T-cell (primary cell): ENCODE results near the gene RAPH1. TPM values are rescaled to one million over a fixed set of nuclear protein-coding genes. Genes with fewer than 3 reads are reported as not detected.
A peak's percentile ranks its signal among the peaks of the same experiment; 100 is the strongest.

Experiments
- ATAC-seq, 4 experiments: fragments of 200-7000 bp in 3 of 4; fragments of 150-1000 bp in 1 of 4; cut with Tn5 transposase; replicated peaks in 1 of 4; 1 replicate in 3 of 4; 2 replicates in 1 of 4; pipeline ENCODE4 v1.10.0; 2021; ENCODE audit warnings: moderate library complexity in 3 of 4, mild to moderate bottlenecking in 2 of 4, moderate number of reproducible peaks in 1 of 4
- CTCF ChIA-PET, 2 donors: fragments of 300-600 bp; sonication (Branson Sonifier 250); formaldehyde crosslinking; loops; one replicate each; lab custom pipeline; 2022; ENCODE audit warnings: antibody characterized with exemption in 2 of 2; lab: Charles Lee
- POLR2A ChIA-PET, 2 donors: fragments of 300-600 bp; sonication (Branson Sonifier 250); formaldehyde crosslinking; loops; one replicate each; lab custom pipeline; 2022; ENCODE audit warnings: antibody characterized with exemption in 2 of 2; lab: Charles Lee
- DNase-seq, 35 experiments: peaks; one replicate each; pipeline versions ENCODE4 v3.0.0 to v3.0.0-alpha.2; 2013 to 2023
- H3K27ac ChIP-seq: one replicate; pipeline ENCODE4 v1.5.1; 2013; ENCODE audit warnings: low read length
- H3K27me3 ChIP-seq, 2 experiments: replicated peaks in 1 of 2; 1 replicate in 1 of 2; 2 replicates in 1 of 2; pipeline versions ENCODE4 v1.6.1 to v1.7.0; 2013; ENCODE audit warnings: low read length in 1 of 2, mixed read lengths in 1 of 2; ENCODE audit not compliant: control insufficient read depth in 2 of 2, insufficient read depth in 2 of 2; ENCODE audit errors: extremely low read depth in 1 of 2
- H3K36me3 ChIP-seq, 2 donors: 1 replicate in 1 of 2; 2 replicates in 1 of 2; pipeline versions ENCODE4 v1.6.1 to v1.7.0; 2013; ENCODE audit warnings: low read length in 1 of 2; ENCODE audit not compliant: control insufficient read depth in 2 of 2, insufficient read depth in 1 of 2; ENCODE audit errors: extremely low read depth in 1 of 2
- H3K4me1 ChIP-seq, 2 experiments: 1 replicate in 1 of 2; 2 replicates in 1 of 2; pipeline versions ENCODE4 v1.6.1 to v1.7.0; 2013; ENCODE audit warnings: low read length in 2 of 2, mixed read lengths in 1 of 2; ENCODE audit not compliant: insufficient read depth in 2 of 2, control insufficient read depth in 1 of 2; ENCODE audit errors: extremely low read depth in 1 of 2
- H3K4me3 ChIP-seq, 2 donors: 1 replicate in 1 of 2; 2 replicates in 1 of 2; pipeline versions ENCODE4 v1.5.1 to v1.7.0; 2013; ENCODE audit warnings: mild to moderate bottlenecking in 2 of 2, low read length in 1 of 2, moderate library complexity in 1 of 2; ENCODE audit not compliant: control insufficient read depth in 1 of 2; ENCODE audit errors: extremely low read depth in 1 of 2
- H3K9me3 ChIP-seq: 2 replicates; pipeline ENCODE4 v1.7.0; 2013
- H3K27ac Mint-ChIP-seq, 2 donors: one replicate each; pipeline ENCODE4 v1.8.0; 2020 to 2021; ENCODE audit warnings: mild to moderate bottlenecking in 2 of 2, mixed read lengths in 2 of 2
- H3K27me3 Mint-ChIP-seq, 2 donors: one replicate each; pipeline ENCODE4 v1.8.0; 2021 to 2022; ENCODE audit warnings: mixed read lengths in 2 of 2
- H3K36me3 Mint-ChIP-seq: one replicate; pipeline ENCODE4 v1.8.0; 2021; ENCODE audit warnings: mixed read lengths
- H3K4me1 Mint-ChIP-seq, 3 donors: one replicate each; pipeline ENCODE4 v1.8.0; 2020 to 2022; ENCODE audit warnings: mixed read lengths in 3 of 3, mild to moderate bottlenecking in 1 of 3
- H3K4me3 Mint-ChIP-seq, 3 donors: one replicate each; pipeline ENCODE4 v1.8.0; 2020 to 2022; ENCODE audit warnings: mild to moderate bottlenecking in 3 of 3, mixed read lengths in 3 of 3, moderate library complexity in 3 of 3
- H3K9me3 Mint-ChIP-seq, 3 donors: one replicate each; pipeline ENCODE4 v1.8.0; 2020 to 2022; ENCODE audit warnings: mixed read lengths in 3 of 3
- WGBS: methylation state at CpG from one replicate; pipeline ENCODE4 v1.1.5; 2013; ENCODE audit warnings: missing lambda C conversion rate; ENCODE audit not compliant: insufficient coverage; 5-methylcytosine and 5-hydroxymethylcytosine counted together
- total RNA-seq, 35 experiments: library from RNA in 6 of 35; stranded (reverse) in 6 of 35; fragments of 120-200 nt in 1 of 35; gene quantifications; one replicate each; pipeline versions ENCODE4 v1.2.1 to v1.2.4 and lab custom pipeline; 2013 to 2026

Gene RAPH1
- total RNA-seq, 5 donors from 2014 or later (not counting 1 experiment from before 2014, with no cell fraction given) = 1.4 to 4.4 (median 2.8) TPM

DNA sequence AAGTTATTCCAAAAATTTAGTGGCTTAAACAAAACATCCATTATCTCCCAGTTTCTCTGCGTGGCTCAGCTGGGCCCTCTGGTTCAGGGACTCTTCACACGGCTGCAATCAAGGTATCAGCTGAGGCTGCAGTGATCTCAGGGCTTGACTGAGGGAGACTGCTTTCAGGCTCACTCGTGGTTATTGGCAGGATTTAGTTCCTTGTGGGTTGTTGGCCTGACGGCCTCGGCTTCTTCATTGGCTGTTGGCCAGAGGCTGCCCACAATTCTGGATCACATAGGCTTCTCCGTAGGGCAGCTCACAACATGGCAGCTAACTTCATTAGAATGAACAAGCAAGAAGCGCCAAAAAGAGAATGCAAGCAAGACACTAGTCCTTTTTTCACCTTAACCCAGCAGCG is 116.8 kb downstream of the RAPH1 start:
- CTCF ChIA-PET = interaction anchor here in 1 of 2 donors (0.9 kb wide), 1 partner anchor 11 kb away, joined by 3 read pairs; no protein-coding TSS in a partner anchor
- Mint-ChIP-seq H3K4me1 (no peaks in the 10 kb centered on the region), H3K36me3 (peaks cover 58% of the 10 kb centered on the region)

GRCh38 chr2:203413796-203414195 is 121.3 kb downstream of the RAPH1 start:
- POLR2A ChIA-PET = interaction anchor here in 1 of 2 donors (0.7 kb wide), 1 partner anchor 22 kb away, joined by 5 read pairs; no protein-coding TSS in a partner anchor
- CTCF ChIA-PET = interaction anchor here in 1 of 2 donors (0.5 kb wide), 1 partner anchor 95 kb away, joined by 3 read pairs; no protein-coding TSS in a partner anchor
- peaks cover 11 to 26% of the 10 kb centered on the region in 2 donors for H3K36me3 ChIP-seq

More for the DNA sequence above, 116.8 kb downstream of the RAPH1 start:
- H3K27ac ChIP-seq = no peak overlapping the region
- H3K27me3 Mint-ChIP-seq = no peaks in the 10 kb centered on the region
- H3K9me3 ChIP-seq = peaks cover 2% of the 10 kb centered on the region
- H3K4me3 Mint-ChIP-seq = no peak overlapping the region
- peaks cover 13 to 14% of the 10 kb centered on the region in 2 donors for H3K36me3 ChIP-seq
- DNase-seq (no peak), ATAC-seq (no peak)
- peaks cover 0 to 17% (median 9%) of the 10 kb centered on the region in 3 donors for H3K9me3 Mint-ChIP-seq
- no peaks in the 10 kb centered on the region for H3K4me1 ChIP-seq
- POLR2A ChIA-PET = no interaction called here
- no peaks in the 10 kb centered on the region for H3K27me3 ChIP-seq
- peak overlapping the region in 1 of 2 donors; percentile 17 for H3K4me3 ChIP-seq
- H3K27ac Mint-ChIP-seq = no peak overlapping the region
- WGBS = 96% methylated on average over 5 of the region's 8 CpGs

DNA sequence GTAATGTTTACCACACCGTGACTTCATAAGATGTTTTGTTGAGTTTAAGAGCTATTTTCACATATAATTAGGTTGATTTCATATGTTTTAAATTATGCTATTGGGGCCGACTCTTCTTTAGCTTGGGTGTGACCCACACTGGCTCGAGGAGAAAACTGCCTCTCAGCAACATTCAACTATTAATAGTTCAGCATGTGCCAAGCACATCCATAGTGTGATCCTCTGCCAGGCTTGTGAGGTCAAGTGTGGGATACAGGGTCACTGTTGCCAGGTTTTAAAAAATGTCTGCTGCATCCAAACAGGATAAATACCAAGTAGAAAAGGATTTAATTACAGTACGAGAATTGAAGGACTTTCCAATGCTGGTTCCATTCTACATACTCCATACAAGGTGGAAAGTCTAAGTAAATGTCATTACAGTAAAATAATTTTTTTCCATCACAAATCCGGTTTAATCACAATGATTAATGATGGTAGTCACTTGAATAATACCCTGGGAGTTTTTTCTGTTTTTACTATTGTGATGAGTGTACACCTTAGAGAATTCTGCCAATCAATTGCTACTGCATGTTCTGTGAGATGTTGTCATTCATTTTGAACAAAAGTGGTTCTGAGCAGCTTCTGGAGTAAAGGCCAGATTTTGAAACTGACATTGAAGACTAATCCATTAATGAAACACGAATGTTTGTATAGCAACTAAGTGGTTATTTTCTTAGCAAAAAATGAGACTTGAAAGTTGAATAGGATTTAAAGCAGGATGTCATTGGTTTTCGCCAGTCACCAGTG is 122.4 kb downstream of the RAPH1 start:
- H3K27ac Mint-ChIP-seq = no peak overlapping the region
- no peak overlapping the region for H3K4me3 ChIP-seq
- H3K4me3 Mint-ChIP-seq = no peak overlapping the region
- no peak for DNase-seq
- no peaks in the 10 kb centered on the region for H3K9me3 ChIP-seq
- ATAC-seq = no peak
- H3K36me3 Mint-ChIP-seq = peaks cover 67% of the 10 kb centered on the region
- H3K27ac ChIP-seq = no peak overlapping the region
- peaks cover 0 to 8% (median 1%) of the 10 kb centered on the region in 3 donors for H3K9me3 Mint-ChIP-seq
- no peaks in the 10 kb centered on the region for H3K27me3 ChIP-seq
- H3K36me3 ChIP-seq = peaks cover 11 to 17% of the 10 kb centered on the region in 2 donors
- CTCF ChIA-PET = interaction anchor here in 1 of 2 donors (0.5 to 0.6 kb wide), 2 partner anchors 16 to 96 kb away, joined by 3 read pairs; no protein-coding TSS in a partner anchor
- no peaks in the 10 kb centered on the region for H3K4me1 ChIP-seq
- POLR2A ChIA-PET = interaction anchor here in 1 of 2 donors (0.6 kb wide), 1 partner anchor 225 kb away, joined by 4 read pairs; no protein-coding TSS in a partner anchor
- no peaks in the 10 kb centered on the region for H3K27me3 Mint-ChIP-seq
- no peaks in the 10 kb centered on the region for H3K4me1 Mint-ChIP-seq
- WGBS = 100% methylated on average over 1 of the region's 7 CpGs

More at GRCh38 chr2:203413796-203414195, 121.3 kb downstream of the RAPH1 start:
- Histone ChIP-seq H3K9me3 (peaks cover 2% of the 10 kb centered on the region), H3K27ac (no peak overlapping the region), H3K4me3 (no peak overlapping the region), H3K27me3 (no peaks in the 10 kb centered on the region), H3K4me1 (no peaks in the 10 kb centered on the region)
- no peaks in the 10 kb centered on the region for H3K27me3 Mint-ChIP-seq
- H3K4me3 Mint-ChIP-seq = no peak overlapping the region
- no peak overlapping the region for H3K27ac Mint-ChIP-seq
- DNase-seq = no peak
- H3K9me3 Mint-ChIP-seq = peaks cover 0 to 17% (median 9%) of the 10 kb centered on the region in 3 donors
- no peaks in the 10 kb centered on the region for H3K4me1 Mint-ChIP-seq
- peaks cover 72% of the 10 kb centered on the region for H3K36me3 Mint-ChIP-seq
- no peak for ATAC-seq

DNA sequence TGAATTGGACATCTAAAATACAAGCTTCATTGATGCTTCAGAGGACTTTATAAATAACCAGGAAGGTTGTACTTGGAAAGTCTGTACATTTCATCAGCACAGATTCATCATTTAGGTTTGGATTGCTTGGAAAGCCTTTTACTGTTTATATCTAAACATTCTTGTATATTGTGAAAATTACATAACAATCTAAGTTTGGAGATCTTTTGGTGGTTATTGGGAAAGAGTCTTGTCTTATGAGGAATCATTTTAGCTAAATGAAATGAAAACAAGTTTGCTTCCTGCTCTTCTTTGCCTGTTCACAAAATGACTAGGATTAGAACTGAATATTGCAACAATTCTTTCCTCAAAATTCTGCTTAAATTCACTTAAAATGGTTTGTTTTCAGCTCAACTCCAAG is 127.6 kb downstream of the RAPH1 start:
- ATAC-seq (no peak), DNase-seq (no peak)
- no peaks in the 10 kb centered on the region for H3K9me3 Mint-ChIP-seq
- no peaks in the 10 kb centered on the region for H3K4me1 Mint-ChIP-seq
- no peaks in the 10 kb centered on the region for H3K4me1 ChIP-seq
- no peak overlapping the region for H3K4me3 Mint-ChIP-seq
- H3K27me3 Mint-ChIP-seq = no peaks in the 10 kb centered on the region
- H3K36me3 ChIP-seq = peaks cover 6 to 13% of the 10 kb centered on the region in 2 donors
- H3K27ac Mint-ChIP-seq = no peak overlapping the region
- no peaks in the 10 kb centered on the region for H3K9me3 ChIP-seq
- H3K4me3 ChIP-seq = no peak overlapping the region
- no peak overlapping the region for H3K27ac ChIP-seq
- ChIA-PET POLR2A (no interaction called here), CTCF (no interaction called here)
- peaks cover 72% of the 10 kb centered on the region for H3K36me3 Mint-ChIP-seq
- H3K27me3 ChIP-seq = no peaks in the 10 kb centered on the region

DNA sequence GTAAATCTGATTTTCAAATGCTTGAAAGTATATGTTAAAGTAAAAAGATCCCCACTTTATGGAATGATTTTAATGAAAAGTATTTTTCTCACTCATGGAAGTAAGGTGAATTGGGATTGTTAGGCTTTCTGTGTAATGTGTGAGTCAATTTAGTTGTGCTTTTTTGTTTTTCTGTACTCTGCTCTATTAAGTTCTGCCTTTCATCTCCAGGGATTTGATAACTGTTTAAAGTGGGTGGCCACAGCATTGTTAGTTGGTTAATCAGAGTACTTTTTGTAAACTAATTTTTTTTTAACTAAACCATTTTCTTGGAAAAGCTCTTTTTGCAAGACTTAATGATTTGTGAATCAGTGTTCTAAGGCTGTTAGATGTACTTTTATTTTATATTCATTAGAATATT is 130.1 kb downstream of the RAPH1 start:
- no peak overlapping the region for H3K4me3 ChIP-seq
- no peak overlapping the region for H3K27ac ChIP-seq
- no peaks in the 10 kb centered on the region for H3K9me3 ChIP-seq
- no peaks in the 10 kb centered on the region for H3K4me1 ChIP-seq
- ATAC-seq (no peak), DNase-seq (no peak)
- Mint-ChIP-seq H3K36me3 (peaks cover 55% of the 10 kb centered on the region), H3K27me3 (no peaks in the 10 kb centered on the region), H3K27ac (no peak overlapping the region), H3K4me1 (no peaks in the 10 kb centered on the region), H3K4me3 (no peak overlapping the region), H3K9me3 (no peaks in the 10 kb centered on the region)
- ChIA-PET CTCF (no interaction called here), POLR2A (no interaction called here)
- no peaks in the 10 kb centered on the region for H3K27me3 ChIP-seq
- peaks cover 2 to 3% of the 10 kb centered on the region in 2 donors for H3K36me3 ChIP-seq

DNA sequence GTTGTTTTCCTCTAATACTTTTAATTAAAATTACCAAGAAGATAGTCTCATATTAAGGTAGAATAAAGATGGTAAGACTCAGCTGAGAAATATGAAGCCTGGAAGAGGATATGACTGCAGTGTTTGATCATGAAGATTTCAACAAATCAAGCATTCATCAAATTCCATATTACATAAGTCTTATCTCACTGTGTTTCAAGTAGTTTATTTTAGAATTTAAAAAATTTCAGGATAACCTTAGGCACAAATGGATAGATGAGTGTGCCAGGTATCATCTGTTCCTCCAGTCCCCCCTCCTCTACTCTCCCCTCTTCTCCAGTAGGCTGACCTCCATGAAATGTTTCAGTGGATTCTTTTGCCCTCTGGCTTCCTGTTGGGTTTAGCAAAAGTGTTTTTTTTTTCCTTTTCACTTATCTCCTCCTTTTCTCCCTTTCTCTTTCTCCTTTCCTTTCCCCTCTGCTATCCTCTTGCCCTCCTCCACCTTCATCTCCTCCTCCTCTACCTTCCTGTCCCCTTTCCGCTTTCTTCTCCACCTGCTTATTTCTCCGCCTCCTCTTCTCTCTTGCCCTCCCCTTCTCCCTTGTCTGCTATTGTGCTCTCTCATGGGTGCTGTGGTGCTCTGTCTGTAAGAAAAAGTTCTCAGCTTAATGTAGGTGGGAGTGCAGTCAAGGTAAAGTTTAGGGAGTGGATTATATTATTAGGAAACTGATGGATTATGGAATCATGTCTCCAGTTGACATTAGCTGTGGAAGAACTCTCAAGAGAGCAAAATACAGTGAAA is 134.1 kb downstream of the RAPH1 start:
- WGBS = no CpG with 5 or more reads among the region's 2 CpGs
- no peak overlapping the region for H3K4me3 ChIP-seq
- Mint-ChIP-seq H3K4me3 (no peak overlapping the region), H3K9me3 (peaks cover 0 to 7% (median 5%) of the 10 kb centered on the region in 3 donors), H3K27ac (no peak overlapping the region), H3K36me3 (peaks cover 42% of the 10 kb centered on the region), H3K4me1 (no peaks in the 10 kb centered on the region), H3K27me3 (no peaks in the 10 kb centered on the region)
- H3K36me3 ChIP-seq = peaks cover 0 to 2% of the 10 kb centered on the region in 2 donors
- H3K4me1 ChIP-seq = no peaks in the 10 kb centered on the region
- POLR2A ChIA-PET = interaction anchor here (0.5 to 0.6 kb wide), 2 partner anchors 23 to 565 kb away, joined by 3 read pairs; no protein-coding TSS in a partner anchor
- DNase-seq = no peak
- ATAC-seq = no peak
- H3K27ac ChIP-seq = no peak overlapping the region
- CTCF ChIA-PET = interaction anchor here in 1 of 2 donors (1.1 kb wide), 1 partner anchor 414 kb away, joined by 3 read pairs; no protein-coding TSS in a partner anchor
- H3K27me3 ChIP-seq = no peaks in the 10 kb centered on the region
- no peaks in the 10 kb centered on the region for H3K9me3 ChIP-seq
